ENCODE data around the gene CRBN.

GRCh38 chr3:3191675-3192285 is 12.3 kb upstream of the CRBN start:
- TF ChIP-seq CTCF (IDR thresholded peaks at IDR 0.05) (no peak), POLR2A (IDR thresholded peaks at IDR 0.05) (no peak)

All from uterus (tissue), 2 donors.